Vagina (tissue), 2 donors: ENCODE results near the gene ARHGAP10. TPM values are rescaled to one million over a fixed set of nuclear protein-coding genes. Genes with fewer than 3 reads are reported as not detected.

ENCODE experiments used
- DNase-seq, 2 donors: peaks; one replicate each; pipeline ENCODE4 v3.0.0-alpha.2; 2017; ENCODE audit errors: extremely low spot score in 2 of 2
- H3K27ac ChIP-seq: fragments of 200-600 bp; sonication (generic); one replicate; pipeline ENCODE4 v1.5.1; 2019
- H3K27me3 ChIP-seq: fragments of 200-600 bp; sonication (generic); one replicate; pipeline ENCODE4 v1.5.1; 2019
- H3K36me3 ChIP-seq, 2 donors: fragments of 200-600 bp; sonication (generic); one replicate each; pipeline ENCODE4 v1.5.1; 2017 to 2019
- H3K4me1 ChIP-seq: fragments of 200-600 bp; sonication (generic); one replicate; pipeline ENCODE4 v1.5.1; 2019
- H3K4me3 ChIP-seq, 2 donors: fragments of 200-600 bp; sonication (generic); 1 replicate in 1 of 2; 2 replicates in 1 of 2; pipeline ENCODE4 v1.5.1; 2016 to 2019
- H3K9me3 ChIP-seq: fragments of 200-600 bp; sonication (generic); one replicate; pipeline ENCODE4 v1.5.1; 2019
- POLR2A ChIP-seq, 2 donors: fragments of 450-650 bp; IDR thresholded peaks; one replicate each; pipeline ENCODE4 v1.6.1; 2017; ENCODE audit warnings: antibody characterized with exemption in 2 of 2, mild to moderate bottlenecking in 2 of 2, moderate library complexity in 2 of 2
- POLR2AphosphoS5 ChIP-seq, 2 donors: sonication (generic); formaldehyde crosslinking; IDR thresholded peaks; one replicate each; pipeline ENCODE4 v1.9.0; 2017; ENCODE audit warnings: antibody characterized with exemption in 2 of 2, mild to moderate bottlenecking in 2 of 2, low read depth in 1 of 2; ENCODE audit not compliant: insufficient read depth in 1 of 2
- intact Hi-C: fragments of 100-400 bp; cut with DNase I; formaldehyde crosslinking; loops from one replicate; pipeline ENCODE4 v1.15.1; 2023
- total RNA-seq: library from RNA; depleted of rRNA; stranded (reverse); fragments of >200 nt; gene quantifications from one replicate; pipeline ENCODE4 v1.2.3, GENCODE V29; 2016
- TF ChIP-seq, protein P1 (sequence below), 3 experiments: fragments of 450-650 bp in 2 of 3; fragments of 200-600 bp in 1 of 3; sonication (generic) in 1 of 3; IDR thresholded peaks; one replicate each; pipeline ENCODE4 v1.5.1; 2017 to 2019; ENCODE audit warnings: antibody characterized with exemption in 3 of 3, mild to moderate bottlenecking in 2 of 3, moderate library complexity in 2 of 3

Gene ARHGAP10
- total RNA-seq, 1 donor from 2014 or later, result 55.5 TPM

DNA sequence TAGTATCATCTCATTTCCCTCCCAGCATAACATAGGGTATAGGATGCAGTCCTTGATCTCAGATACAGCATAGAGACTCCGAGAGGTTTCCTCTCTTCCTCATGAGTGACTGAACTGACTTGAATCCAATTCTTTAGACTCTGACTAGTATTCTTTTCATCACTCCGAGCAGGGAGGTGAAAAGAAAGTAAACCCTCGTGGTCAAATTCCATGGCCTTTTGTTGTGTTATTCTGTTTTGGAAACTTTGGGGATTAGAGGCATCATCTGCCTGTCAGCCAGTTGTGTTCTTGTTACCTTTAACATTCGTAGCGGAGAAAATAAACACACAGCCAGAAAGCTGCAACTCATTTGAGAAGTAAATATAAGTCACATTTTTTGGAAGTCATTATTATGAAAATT lies 206.6 kb downstream of the ARHGAP10 start:
- no peak for DNase-seq
- intact Hi-C loops, result no loop called here
- Histone ChIP-seq H3K4me1 (peaks cover 11% of the 10 kb centered on the region), H3K27ac (no peak overlapping the region), H3K36me3 (peaks cover 0 to 12% of the 10 kb centered on the region in 2 donors), H3K27me3 (no peaks in the 10 kb centered on the region), H3K4me3 (no peak overlapping the region), H3K9me3 (no peaks in the 10 kb centered on the region)
- no peak for TF ChIP-seq POLR2A (IDR thresholded peaks at IDR 0.05)
- no peak for TF ChIP-seq POLR2AphosphoS5 (IDR thresholded peaks at IDR 0.05; ENCODE audit: insufficient read depth in 1 of 2, low read depth in 1 of 2)
- TF ChIP-seq, protein P1, sequence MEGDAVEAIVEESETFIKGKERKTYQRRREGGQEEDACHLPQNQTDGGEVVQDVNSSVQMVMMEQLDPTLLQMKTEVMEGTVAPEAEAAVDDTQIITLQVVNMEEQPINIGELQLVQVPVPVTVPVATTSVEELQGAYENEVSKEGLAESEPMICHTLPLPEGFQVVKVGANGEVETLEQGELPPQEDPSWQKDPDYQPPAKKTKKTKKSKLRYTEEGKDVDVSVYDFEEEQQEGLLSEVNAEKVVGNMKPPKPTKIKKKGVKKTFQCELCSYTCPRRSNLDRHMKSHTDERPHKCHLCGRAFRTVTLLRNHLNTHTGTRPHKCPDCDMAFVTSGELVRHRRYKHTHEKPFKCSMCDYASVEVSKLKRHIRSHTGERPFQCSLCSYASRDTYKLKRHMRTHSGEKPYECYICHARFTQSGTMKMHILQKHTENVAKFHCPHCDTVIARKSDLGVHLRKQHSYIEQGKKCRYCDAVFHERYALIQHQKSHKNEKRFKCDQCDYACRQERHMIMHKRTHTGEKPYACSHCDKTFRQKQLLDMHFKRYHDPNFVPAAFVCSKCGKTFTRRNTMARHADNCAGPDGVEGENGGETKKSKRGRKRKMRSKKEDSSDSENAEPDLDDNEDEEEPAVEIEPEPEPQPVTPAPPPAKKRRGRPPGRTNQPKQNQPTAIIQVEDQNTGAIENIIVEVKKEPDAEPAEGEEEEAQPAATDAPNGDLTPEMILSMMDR (IDR thresholded peaks at IDR 0.05), result no peak

DNA sequence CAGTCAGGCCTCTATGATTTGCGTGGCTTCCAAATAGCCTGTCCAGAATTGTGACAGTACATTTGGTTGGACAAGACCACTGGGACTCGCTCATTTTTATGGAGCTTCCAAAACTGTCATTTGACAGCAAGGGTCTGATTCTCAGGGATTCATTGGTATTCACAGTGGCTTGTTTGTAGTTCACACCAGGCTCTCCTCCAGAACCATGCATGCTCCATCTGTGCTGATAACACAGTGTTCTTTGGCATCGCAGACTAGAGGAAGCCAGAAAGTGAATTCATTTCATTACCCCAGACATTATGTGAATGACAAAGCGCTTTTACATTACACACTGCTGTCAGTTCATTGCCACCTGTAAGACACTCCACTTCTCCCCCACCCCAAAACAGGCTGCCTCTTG lies 208.3 kb downstream of the ARHGAP10 start:
- no peaks in the 10 kb centered on the region for H3K27me3 ChIP-seq
- TF ChIP-seq POLR2A (IDR thresholded peaks at IDR 0.05), result no peak
- no peak for TF ChIP-seq POLR2AphosphoS5 (IDR thresholded peaks at IDR 0.05; ENCODE audit: insufficient read depth in 1 of 2, low read depth in 1 of 2)
- TF ChIP-seq, protein P1 (IDR thresholded peaks at IDR 0.05), result no peak
- no peak overlapping the region for H3K27ac ChIP-seq
- H3K4me3 ChIP-seq, result no peak overlapping the region
- H3K9me3 ChIP-seq, result no peaks in the 10 kb centered on the region
- intact Hi-C loops, result no loop called here
- DNase-seq, result no peak
- H3K36me3 ChIP-seq, result peaks cover 0 to 12% of the 10 kb centered on the region in 2 donors
- H3K4me1 ChIP-seq, result peaks cover 11% of the 10 kb centered on the region

DNA sequence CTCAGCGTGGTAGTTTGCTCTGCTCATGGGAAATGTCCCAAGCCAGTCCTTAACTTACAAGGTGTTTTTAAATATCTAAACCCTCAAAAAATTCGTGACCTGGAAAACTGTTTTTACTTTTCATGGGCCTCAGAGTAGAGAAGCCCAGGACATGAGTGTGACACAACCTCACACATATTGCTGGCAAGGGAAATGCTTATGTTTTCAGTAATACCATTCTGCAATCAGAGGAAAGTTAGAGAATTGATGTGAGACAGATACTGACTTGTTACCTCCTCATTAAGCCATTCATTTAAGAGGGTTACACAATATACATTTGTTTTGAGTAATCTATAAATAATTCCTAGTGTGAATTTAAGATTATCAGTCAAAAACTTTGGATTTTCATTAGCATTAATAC lies 209.5 kb downstream of the ARHGAP10 start:
- TF ChIP-seq POLR2A (IDR thresholded peaks at IDR 0.05) (no peak), POLR2AphosphoS5 (IDR thresholded peaks at IDR 0.05; ENCODE audit: insufficient read depth in 1 of 2, low read depth in 1 of 2) (no peak)
- TF ChIP-seq, protein P1 (IDR thresholded peaks at IDR 0.05), result no peak
- intact Hi-C loops, result no loop called here
- peaks cover 11% of the 10 kb centered on the region for H3K4me1 ChIP-seq
- H3K9me3 ChIP-seq, result no peaks in the 10 kb centered on the region
- no peaks in the 10 kb centered on the region for H3K27me3 ChIP-seq
- DNase-seq, result no peak
- peaks cover 0 to 12% of the 10 kb centered on the region in 2 donors for H3K36me3 ChIP-seq
- H3K27ac ChIP-seq, result no peak overlapping the region
- H3K4me3 ChIP-seq, result no peak overlapping the region

DNA sequence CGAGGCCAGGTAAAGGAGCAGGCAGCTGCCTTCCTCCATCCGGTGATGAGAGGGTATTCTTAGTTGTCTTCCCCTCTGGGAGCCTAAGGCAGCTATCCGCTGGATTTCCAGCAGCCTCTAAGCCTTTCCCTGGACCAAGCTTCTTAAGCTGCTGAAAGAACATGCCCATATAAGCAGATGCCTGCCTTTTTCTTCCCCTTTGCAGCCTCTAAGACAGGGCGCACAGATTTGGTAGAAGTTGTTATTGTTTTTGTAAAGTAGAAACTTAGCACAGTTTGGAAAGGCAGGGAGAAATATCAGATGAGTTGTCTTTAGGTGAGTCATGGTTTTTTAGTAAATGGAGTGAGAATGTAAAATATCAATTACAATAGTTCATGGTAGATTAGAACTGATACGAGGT lies 210.8 kb downstream of the ARHGAP10 start:
- TF ChIP-seq POLR2A (IDR thresholded peaks at IDR 0.05), result no peak
- no peak for TF ChIP-seq POLR2AphosphoS5 (IDR thresholded peaks at IDR 0.05; ENCODE audit: insufficient read depth in 1 of 2, low read depth in 1 of 2)
- TF ChIP-seq, protein P1 (IDR thresholded peaks at IDR 0.05), result no peak
- no peak overlapping the region for H3K4me3 ChIP-seq
- H3K27me3 ChIP-seq, result no peaks in the 10 kb centered on the region
- H3K27ac ChIP-seq, result no peak overlapping the region
- H3K36me3 ChIP-seq, result peaks cover 0 to 18% of the 10 kb centered on the region in 2 donors
- intact Hi-C loops, result no loop called here
- peaks cover 11% of the 10 kb centered on the region for H3K4me1 ChIP-seq
- H3K9me3 ChIP-seq, result no peaks in the 10 kb centered on the region
- DNase-seq, result no peak

DNA sequence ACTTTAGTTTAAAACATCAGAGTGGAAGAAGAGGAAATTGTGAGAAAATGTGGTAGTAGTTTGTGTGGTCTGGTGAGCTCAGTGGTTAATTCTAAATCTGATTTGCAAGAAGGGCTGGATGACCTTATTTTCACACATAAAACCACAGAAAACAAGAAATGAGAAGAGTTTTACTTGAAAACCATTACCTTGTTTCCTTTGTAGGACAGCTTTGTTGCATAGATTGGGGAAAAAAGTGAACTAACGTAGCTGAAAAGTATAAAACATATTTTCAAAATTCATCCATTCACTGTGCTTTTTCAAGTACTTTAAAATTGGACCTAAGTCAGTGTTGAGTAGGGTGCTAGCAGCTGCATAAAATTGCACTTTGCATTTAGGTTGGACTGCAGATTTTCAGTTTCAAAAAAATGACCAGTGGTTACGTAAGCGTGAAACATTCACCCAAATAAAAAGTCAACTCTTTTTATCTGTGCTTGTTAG lies 211.3 kb downstream of the ARHGAP10 start:
- no peak overlapping the region for H3K4me3 ChIP-seq
- H3K36me3 ChIP-seq, result peaks cover 0 to 19% of the 10 kb centered on the region in 2 donors
- H3K9me3 ChIP-seq, result no peaks in the 10 kb centered on the region
- H3K27ac ChIP-seq, result no peak overlapping the region
- intact Hi-C loops, result no loop called here
- DNase-seq, result no peak
- peaks cover 11% of the 10 kb centered on the region for H3K4me1 ChIP-seq
- TF ChIP-seq, protein P1 (IDR thresholded peaks at IDR 0.05), result no peak
- TF ChIP-seq POLR2AphosphoS5 (IDR thresholded peaks at IDR 0.05; ENCODE audit: insufficient read depth in 1 of 2, low read depth in 1 of 2), result no peak
- no peaks in the 10 kb centered on the region for H3K27me3 ChIP-seq
